GM12878 (cell line): ENCODE data around the gene KHK. TPM values are rescaled to one million over a fixed set of nuclear protein-coding genes. Genes with fewer than 3 reads are reported as not detected.

ENCODE experiments used
- ATAC-seq: fragments of 200-7000 bp; cut with Tn5 transposase; 3 replicates; pipeline ENCODE4 v1.9.1; 2020; ENCODE audit warnings: mild to moderate bottlenecking, moderate library complexity
- BruUV-seq: library from RNA; stranded (reverse); fragments of 400-500 nt; replicated peaks from 2 replicates; lab custom pipeline; 2021; lab: Mats Ljungman, UMichigan
- CTCF ChIA-PET: fragments of 300-600 bp; sonication (Branson Sonifier 250); formaldehyde crosslinking; extraction: SDS; loops from one replicate; lab custom pipeline; 2021; ENCODE audit warnings: inconsistent platforms; lab: Yijun Ruan, JAX
- POLR2A ChIA-PET: fragments of 350-600 bp; formaldehyde crosslinking; extraction: SDS; loops from one replicate; lab custom pipeline; 2021; ENCODE audit warnings: inconsistent platforms; lab: Charles Lee
- RAD21 ChIA-PET: fragments of 300-600 bp; sonication (Branson Sonifier 250); formaldehyde crosslinking; loops from one replicate; lab custom pipeline; 2023; ENCODE audit warnings: antibody characterized with exemption; ENCODE audit not compliant: unreplicated experiment; lab: Charles Lee
- SMC1A ChIA-PET: fragments of 300-600 bp; sonication (Branson Sonifier 250); formaldehyde crosslinking; loops from one replicate; lab custom pipeline; 2023; ENCODE audit not compliant: unreplicated experiment, uncharacterized antibody; lab: Charles Lee
- DNase-seq: peaks from one replicate; pipeline ENCODE4 v3.0.0-alpha.2; 2011; ENCODE audit warnings: low read depth, low spot score
- FAIRE-seq: peaks from 3 replicates; lab custom pipeline; 2011; peaks lifted over from hg19 to GRCh38; lab: Jason Lieb, UNC
- H2AFZ ChIP-seq: 2 replicates; pipeline ENCODE4 v1.6.0; 2011; ENCODE audit warnings: low read depth, low read length, control low read depth; ENCODE audit not compliant: control insufficient read depth
- H3K27ac ChIP-seq: 2 replicates; pipeline ENCODE4 v1.5.1; 2011; ENCODE audit warnings: control low read depth; ENCODE audit not compliant: control insufficient read depth, insufficient read depth
- H3K27me3 ChIP-seq, 2 experiments: replicated peaks in 1 of 2; 2 replicates each; pipeline versions ENCODE4 v1.6.0 to v1.6.1; 2011; ENCODE audit warnings: low read length in 1 of 2; ENCODE audit not compliant: control insufficient read depth in 2 of 2, insufficient read depth in 2 of 2
- H3K36me3 ChIP-seq, 2 experiments: 2 replicates each; pipeline ENCODE4 v1.5.1; 2011; ENCODE audit warnings: low read length in 1 of 2; ENCODE audit not compliant: control insufficient read depth in 2 of 2, insufficient read depth in 2 of 2
- H3K4me1 ChIP-seq: 2 replicates; pipeline ENCODE4 v1.6.1; 2011; ENCODE audit warnings: mild to moderate bottlenecking, low read length, moderate library complexity, mixed read lengths; ENCODE audit not compliant: control insufficient read depth, insufficient read depth
- H3K4me2 ChIP-seq: 2 replicates; pipeline ENCODE4 v1.6.0; 2011; ENCODE audit warnings: control low read depth; ENCODE audit not compliant: control insufficient read depth, insufficient read depth
- H3K4me3 ChIP-seq: fragments of 200-600 bp; sonication (generic); 2 replicates; pipeline ENCODE4 v1.5.1; 2016
- H3K79me2 ChIP-seq: 2 replicates; pipeline ENCODE4 v1.6.0; 2011; ENCODE audit warnings: low read length; ENCODE audit not compliant: control insufficient read depth, insufficient read depth
- H3K9ac ChIP-seq: 2 replicates; pipeline ENCODE4 v1.8.0; 2011; ENCODE audit warnings: low read length, control low read depth, mixed read lengths; ENCODE audit not compliant: control insufficient read depth, insufficient read depth
- H3K9me3 ChIP-seq: replicated peaks from 3 replicates; pipeline ENCODE4 v1.5.1; 2011; ENCODE audit warnings: mild to moderate bottlenecking, low read length; ENCODE audit not compliant: control insufficient read depth, insufficient read depth
- H4K20me1 ChIP-seq: 2 replicates; pipeline ENCODE4 v1.6.0; 2011; ENCODE audit not compliant: control insufficient read depth, insufficient read depth
- NFYA ChIP-seq: IDR thresholded peaks from 2 replicates; pipeline ENCODE4 v1.6.1; 2011; ENCODE audit warnings: low read depth, mild to moderate bottlenecking, low read length, improper control_type of control experiment, borderline replicate concordance
- NFYB ChIP-seq: IDR thresholded peaks from 2 replicates; pipeline ENCODE4 v1.6.1; 2011; ENCODE audit warnings: low read depth, mild to moderate bottlenecking, low read length, improper control_type of control experiment, moderate library complexity; ENCODE audit not compliant: insufficient read depth
- POLR2A ChIP-seq: IDR thresholded peaks from 2 replicates; pipeline ENCODE4 v1.6.1; 2011; ENCODE audit warnings: low read depth, mild to moderate bottlenecking, low read length
- POLR2AphosphoS5 ChIP-seq: IDR thresholded peaks from 2 replicates; pipeline ENCODE4 v1.6.1; 2011; ENCODE audit warnings: mild to moderate bottlenecking, low read length, inconsistent platforms
- RELB ChIP-seq: fragments of 450-650 bp; IDR thresholded peaks from 2 replicates; pipeline ENCODE4 v1.6.1; 2017; ENCODE audit warnings: low read depth, mild to moderate bottlenecking, moderate library complexity
- RUNX3 ChIP-seq: IDR thresholded peaks from 2 replicates; pipeline ENCODE4 v1.6.1; 2012; ENCODE audit warnings: low read length, inconsistent platforms
- SMARCA5 ChIP-seq: fragments of 450-650 bp; IDR thresholded peaks from 2 replicates; pipeline ENCODE4 v1.6.1; 2017; ENCODE audit warnings: mild to moderate bottlenecking
- SPI1 ChIP-seq: IDR thresholded peaks from 2 replicates; pipeline ENCODE4 v1.6.1; 2011; ENCODE audit warnings: low read depth, mild to moderate bottlenecking, low read length, moderate library complexity, borderline replicate concordance; ENCODE audit not compliant: insufficient read depth
- WGBS: methylation state at CpG from one replicate; pipeline ENCODE4 v1.1.6; 2016; ENCODE audit warnings: low lambda C conversion rate; ENCODE audit not compliant: insufficient replicate concordance, insufficient coverage; ENCODE audit errors: missing lambda C conversion rate; 5-methylcytosine and 5-hydroxymethylcytosine counted together
- in situ Hi-C: fragments of 300-500 bp; cut with MboI; formaldehyde crosslinking; loops from 9 replicates; pipeline ENCODE4 v1.14.3; 2018; ENCODE audit warnings: mixed read lengths
- intact Hi-C: fragments of 100-400 bp; cut with micrococcal nuclease; formaldehyde crosslinking; loops from one replicate; pipeline ENCODE4 v1.14.2; 2022; ENCODE audit not compliant: unreplicated experiment
- polyA plus RNA-seq, 11 experiments: library from polyadenylated mRNA; depleted of rRNA in 4 of 11; unstranded in 6 of 11; stranded (reverse) in 5 of 11; fragments of >200 nt; fragmentation: Nextera tagmentation in 4 of 11; fragmentation: Illumina TruSeq in 1 of 11; extraction: Ambion mirVana in 4 of 11; extraction: Trizol in 1 of 11; gene quantifications; 1 replicate in 1 of 11; 2 replicates in 10 of 11; pipeline versions ENCODE4 v1.2.1 to v1.2.3, GENCODE V29; 2011 to 2016; ENCODE audit warnings: inconsistent platforms in 2 of 11, missing spikeins in 2 of 11, low read depth in 1 of 11
- total RNA-seq, 4 experiments: library from RNA; depleted of rRNA in 3 of 4; stranded (reverse); fragments of >200 nt in 3 of 4; fragmentation: Illumina TruSeq in 1 of 4; extraction: Trizol in 1 of 4; gene quantifications; 2 replicates each; pipeline versions ENCODE4 v1.2.1 to v1.2.3, GENCODE V29; 2013 to 2021

KHK gene
- total and polyA plus RNA-seq, 10 of the 15 experiments (the other 5 are each of a cell fraction or from before 2014, with no cell fraction given), result 0.31 to 11.8 (median 3.9) TPM

GRCh38 chr2:27060323-27060722 is 26.2 kb upstream of the KHK start:
- BruUV-seq, result no TSS peak
- no peaks in the 10 kb centered on the region for H4K20me1 ChIP-seq
- FAIRE-seq (no peak), DNase-seq (no peak), ATAC-seq (no peak)
- H3K27ac ChIP-seq, result no peak overlapping the region
- SMC1A ChIA-PET, result interaction anchor here (1.2 kb wide), 1 partner anchor 22 kb away, joined by 5 read pairs; no protein-coding TSS in a partner anchor
- H3K4me2 ChIP-seq, result no peak overlapping the region
- TF ChIP-seq NFYB, result no peak
- TF ChIP-seq SPI1, result no peak
- no peak for TF ChIP-seq RUNX3
- TF ChIP-seq POLR2AphosphoS5, result no peak; the same call in 1 of the 2 replicates
- no peak for TF ChIP-seq NFYA
- no peak for TF ChIP-seq SMARCA5
- peak; percentile 43; the same call in 1 of the 2 replicates for TF ChIP-seq POLR2A
- no peak for TF ChIP-seq RELB
- peaks cover 1 to 22% of the 10 kb centered on the region in 2 experiments for H3K36me3 ChIP-seq
- no peak overlapping the region for H3K9ac ChIP-seq
- 100% methylated on average over 3 of the region's 3 CpGs for WGBS
- CTCF ChIA-PET, result no interaction called here
- no peak overlapping the region for H3K4me3 ChIP-seq
- no peaks in the 10 kb centered on the region for H3K27me3 ChIP-seq
- POLR2A ChIA-PET, result interaction anchor here (0.6 to 2.0 kb wide), 3 partner anchors 9 to 212 kb away, joined by 3 to 8 read pairs (median 3); partner anchors contain the start of genes AGBL5 and OST4
- H3K9me3 ChIP-seq, result no peaks in the 10 kb centered on the region
- no peaks in the 10 kb centered on the region for H3K4me1 ChIP-seq
- H3K79me2 ChIP-seq, result no peaks in the 10 kb centered on the region
- no peak overlapping the region for H2AFZ ChIP-seq
- in situ Hi-C loops, result no loop called here
- RAD21 ChIA-PET, result no interaction called here
- intact Hi-C loops, result no loop called here
